GM12878 (cell line): ENCODE measurements around the gene G6PC1. TPM values are rescaled to one million over a fixed set of nuclear protein-coding genes. Genes with fewer than 3 reads are reported as not detected.

ENCODE experiments used
- ATAC-seq: fragments of 200-7000 bp; cut with Tn5 transposase; 3 replicates; pipeline ENCODE4 v1.9.1; 2020; ENCODE audit warnings: mild to moderate bottlenecking, moderate library complexity
- BruUV-seq: library from RNA; stranded (reverse); fragments of 400-500 nt; replicated peaks from 2 replicates; lab custom pipeline; 2021; lab: Mats Ljungman, UMichigan
- CTCF ChIA-PET: fragments of 300-600 bp; sonication (Branson Sonifier 250); formaldehyde crosslinking; extraction: SDS; loops from one replicate; lab custom pipeline; 2021; ENCODE audit warnings: inconsistent platforms; lab: Yijun Ruan, JAX
- POLR2A ChIA-PET: fragments of 350-600 bp; formaldehyde crosslinking; extraction: SDS; loops from one replicate; lab custom pipeline; 2021; ENCODE audit warnings: inconsistent platforms; lab: Charles Lee
- RAD21 ChIA-PET: fragments of 300-600 bp; sonication (Branson Sonifier 250); formaldehyde crosslinking; loops from one replicate; lab custom pipeline; 2023; ENCODE audit warnings: antibody characterized with exemption; ENCODE audit not compliant: unreplicated experiment; lab: Charles Lee
- SMC1A ChIA-PET: fragments of 300-600 bp; sonication (Branson Sonifier 250); formaldehyde crosslinking; loops from one replicate; lab custom pipeline; 2023; ENCODE audit not compliant: unreplicated experiment, uncharacterized antibody; lab: Charles Lee
- DNase-seq: peaks from one replicate; pipeline ENCODE4 v3.0.0-alpha.2; 2011; ENCODE audit warnings: low read depth, low spot score
- FAIRE-seq: peaks from 3 replicates; lab custom pipeline; 2011; peaks lifted over from hg19 to GRCh38; lab: Jason Lieb, UNC
- H2AFZ ChIP-seq: 2 replicates; pipeline ENCODE4 v1.6.0; 2011; ENCODE audit warnings: low read depth, low read length, control low read depth; ENCODE audit not compliant: control insufficient read depth
- H3K27ac ChIP-seq: 2 replicates; pipeline ENCODE4 v1.5.1; 2011; ENCODE audit warnings: control low read depth; ENCODE audit not compliant: control insufficient read depth, insufficient read depth
- H3K27me3 ChIP-seq, 2 experiments: replicated peaks in 1 of 2; 2 replicates each; pipeline versions ENCODE4 v1.6.0 to v1.6.1; 2011; ENCODE audit warnings: low read length in 1 of 2; ENCODE audit not compliant: control insufficient read depth in 2 of 2, insufficient read depth in 2 of 2
- H3K36me3 ChIP-seq, 2 experiments: 2 replicates each; pipeline ENCODE4 v1.5.1; 2011; ENCODE audit warnings: low read length in 1 of 2; ENCODE audit not compliant: control insufficient read depth in 2 of 2, insufficient read depth in 2 of 2
- H3K4me1 ChIP-seq: 2 replicates; pipeline ENCODE4 v1.6.1; 2011; ENCODE audit warnings: mild to moderate bottlenecking, low read length, moderate library complexity, mixed read lengths; ENCODE audit not compliant: control insufficient read depth, insufficient read depth
- H3K4me2 ChIP-seq: 2 replicates; pipeline ENCODE4 v1.6.0; 2011; ENCODE audit warnings: control low read depth; ENCODE audit not compliant: control insufficient read depth, insufficient read depth
- H3K4me3 ChIP-seq: fragments of 200-600 bp; sonication (generic); 2 replicates; pipeline ENCODE4 v1.5.1; 2016
- H3K79me2 ChIP-seq: 2 replicates; pipeline ENCODE4 v1.6.0; 2011; ENCODE audit warnings: low read length; ENCODE audit not compliant: control insufficient read depth, insufficient read depth
- H3K9ac ChIP-seq: 2 replicates; pipeline ENCODE4 v1.8.0; 2011; ENCODE audit warnings: low read length, control low read depth, mixed read lengths; ENCODE audit not compliant: control insufficient read depth, insufficient read depth
- H3K9me3 ChIP-seq: replicated peaks from 3 replicates; pipeline ENCODE4 v1.5.1; 2011; ENCODE audit warnings: mild to moderate bottlenecking, low read length; ENCODE audit not compliant: control insufficient read depth, insufficient read depth
- H4K20me1 ChIP-seq: 2 replicates; pipeline ENCODE4 v1.6.0; 2011; ENCODE audit not compliant: control insufficient read depth, insufficient read depth
- FOS ChIP-seq: IDR thresholded peaks from 3 replicates; pipeline ENCODE4 v1.6.1; 2011; ENCODE audit warnings: borderline replicate concordance; ENCODE audit not compliant: insufficient read length; ENCODE audit errors: extremely low read depth
- IKZF2 ChIP-seq, 2 experiments: fragments of 450-650 bp; IDR thresholded peaks; 2 replicates each; pipeline ENCODE4 v1.6.1; 2017; ENCODE audit warnings: mild to moderate bottlenecking in 2 of 2, moderate library complexity in 2 of 2
- KDM1A ChIP-seq: fragments of 200-600 bp; sonication (generic); IDR thresholded peaks from 2 replicates; pipeline ENCODE4 v1.6.1; 2016; ENCODE audit warnings: borderline replicate concordance
- MXI1 ChIP-seq: fragments of 150-350 bp; IDR thresholded peaks from 2 replicates; pipeline ENCODE4 v1.6.1; 2011; ENCODE audit warnings: low read depth, mild to moderate bottlenecking, inconsistent platforms, low read length, improper control_type of control experiment
- NBN ChIP-seq: fragments of 450-650 bp; IDR thresholded peaks from 2 replicates; pipeline ENCODE4 v1.6.1; 2016
- NFXL1 ChIP-seq: fragments of 450-650 bp; IDR thresholded peaks from 2 replicates; pipeline ENCODE4 v1.6.1; 2017; ENCODE audit warnings: antibody characterized with exemption, mild to moderate bottlenecking, borderline replicate concordance
- NR2C1 ChIP-seq: fragments of 450-650 bp; IDR thresholded peaks from 2 replicates; pipeline ENCODE4 v1.6.1; 2017; ENCODE audit warnings: antibody characterized with exemption, mild to moderate bottlenecking, moderate library complexity
- RAD51 ChIP-seq: fragments of 450-650 bp; IDR thresholded peaks from 2 replicates; pipeline ENCODE4 v1.6.1; 2016; ENCODE audit warnings: moderate library complexity, mild to moderate bottlenecking, inconsistent platforms
- SREBF1 ChIP-seq: IDR thresholded peaks from 2 replicates; pipeline ENCODE4 v1.6.1; 2012; ENCODE audit warnings: mild to moderate bottlenecking, low read length
- SREBF2 ChIP-seq: IDR thresholded peaks from 2 replicates; pipeline ENCODE4 v1.6.1; 2012; ENCODE audit warnings: mild to moderate bottlenecking, low read length
- YBX1 ChIP-seq: fragments of 450-650 bp; IDR thresholded peaks from 2 replicates; pipeline ENCODE4 v1.6.1; 2016; ENCODE audit warnings: antibody characterized with exemption
- WGBS: methylation state at CpG from one replicate; pipeline ENCODE4 v1.1.6; 2016; ENCODE audit warnings: low lambda C conversion rate; ENCODE audit not compliant: insufficient replicate concordance, insufficient coverage; ENCODE audit errors: missing lambda C conversion rate; 5-methylcytosine and 5-hydroxymethylcytosine counted together
- in situ Hi-C: fragments of 300-500 bp; cut with MboI; formaldehyde crosslinking; loops from 9 replicates; pipeline ENCODE4 v1.14.3; 2018; ENCODE audit warnings: mixed read lengths
- intact Hi-C: fragments of 100-400 bp; cut with micrococcal nuclease; formaldehyde crosslinking; loops from one replicate; pipeline ENCODE4 v1.14.2; 2022; ENCODE audit not compliant: unreplicated experiment
- polyA plus RNA-seq, 11 experiments: library from polyadenylated mRNA; depleted of rRNA in 4 of 11; unstranded in 6 of 11; stranded (reverse) in 5 of 11; fragments of >200 nt; fragmentation: Nextera tagmentation in 4 of 11; fragmentation: Illumina TruSeq in 1 of 11; extraction: Ambion mirVana in 4 of 11; extraction: Trizol in 1 of 11; gene quantifications; 1 replicate in 1 of 11; 2 replicates in 10 of 11; pipeline versions ENCODE4 v1.2.1 to v1.2.3, GENCODE V29; 2011 to 2016; ENCODE audit warnings: inconsistent platforms in 2 of 11, missing spikeins in 2 of 11, low read depth in 1 of 11
- total RNA-seq, 4 experiments: library from RNA; depleted of rRNA in 3 of 4; stranded (reverse); fragments of >200 nt in 3 of 4; fragmentation: Illumina TruSeq in 1 of 4; extraction: Trizol in 1 of 4; gene quantifications; 2 replicates each; pipeline versions ENCODE4 v1.2.1 to v1.2.3, GENCODE V29; 2013 to 2021
- TF ChIP-seq, protein P1 (sequence below): fragments of 450-650 bp; IDR thresholded peaks from 2 replicates; pipeline ENCODE4 v1.6.1; 2017; ENCODE audit warnings: mild to moderate bottlenecking, low read depth, inconsistent platforms; ENCODE audit not compliant: poor library complexity, severe bottlenecking
- TF ChIP-seq, protein P2 (sequence below): fragments of 450-650 bp; IDR thresholded peaks from 2 replicates; pipeline ENCODE4 v1.6.1; 2017; ENCODE audit warnings: mild to moderate bottlenecking, moderate library complexity
- TF ChIP-seq, protein P3 (sequence below): IDR thresholded peaks from 2 replicates; pipeline ENCODE4 v1.6.1; 2012; ENCODE audit warnings: improper control_type of control experiment, low read depth, low read length; ENCODE audit not compliant: insufficient replicate concordance

G6PC1 gene
- total and polyA plus RNA-seq, 10 of the 15 experiments (the other 5 are each of a cell fraction or from before 2014, with no cell fraction given) = not detected

DNA sequence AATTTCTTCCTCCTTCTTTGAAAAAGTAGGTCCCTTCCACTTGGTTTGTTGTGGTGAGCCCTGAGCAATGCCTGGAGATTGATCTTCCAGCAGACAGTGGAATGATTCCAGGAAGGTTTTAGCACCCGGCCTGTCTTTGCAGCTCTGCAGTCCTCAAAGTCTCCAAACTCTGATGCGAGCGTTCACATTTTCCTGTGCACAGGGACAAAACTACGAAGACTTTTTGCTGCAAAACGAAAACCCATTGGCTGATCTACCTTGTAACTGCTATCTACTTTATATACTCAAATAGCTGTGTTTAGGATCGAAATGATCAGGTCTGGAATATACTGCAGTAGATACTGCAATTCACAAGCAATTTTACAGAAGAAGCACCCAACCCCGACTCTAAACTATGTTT, 21.7 kb downstream of the G6PC1 start:
- no peak overlapping the region for H3K4me3 ChIP-seq
- H3K9ac ChIP-seq = no peak overlapping the region
- WGBS = 56% methylated on average over 7 of the region's 7 CpGs
- no peaks in the 10 kb centered on the region for H3K9me3 ChIP-seq
- ChIA-PET RAD21 (no interaction called here), POLR2A (no interaction called here), SMC1A (interaction anchor here (0.6 kb wide), 1 partner anchor 417 kb away, joined by 3 read pairs; no protein-coding TSS in a partner anchor), CTCF (interaction anchor here (0.5 kb wide), 1 partner anchor 76 kb away, joined by 3 read pairs; the partner anchor contains the start of gene RPL27)
- intact Hi-C loops = no loop called here
- no peak overlapping the region for H3K27ac ChIP-seq
- no peak for TF ChIP-seq FOS
- no peak for TF ChIP-seq NR2C1
- TF ChIP-seq SREBF2 = no peak
- no peak for TF ChIP-seq IKZF2 (IDR thresholded peaks at IDR 0.05)
- no peak for TF ChIP-seq YBX1
- no peak for TF ChIP-seq NBN
- no peak for TF ChIP-seq RAD51
- TF ChIP-seq NFXL1 = no peak
- TF ChIP-seq, protein P1, sequence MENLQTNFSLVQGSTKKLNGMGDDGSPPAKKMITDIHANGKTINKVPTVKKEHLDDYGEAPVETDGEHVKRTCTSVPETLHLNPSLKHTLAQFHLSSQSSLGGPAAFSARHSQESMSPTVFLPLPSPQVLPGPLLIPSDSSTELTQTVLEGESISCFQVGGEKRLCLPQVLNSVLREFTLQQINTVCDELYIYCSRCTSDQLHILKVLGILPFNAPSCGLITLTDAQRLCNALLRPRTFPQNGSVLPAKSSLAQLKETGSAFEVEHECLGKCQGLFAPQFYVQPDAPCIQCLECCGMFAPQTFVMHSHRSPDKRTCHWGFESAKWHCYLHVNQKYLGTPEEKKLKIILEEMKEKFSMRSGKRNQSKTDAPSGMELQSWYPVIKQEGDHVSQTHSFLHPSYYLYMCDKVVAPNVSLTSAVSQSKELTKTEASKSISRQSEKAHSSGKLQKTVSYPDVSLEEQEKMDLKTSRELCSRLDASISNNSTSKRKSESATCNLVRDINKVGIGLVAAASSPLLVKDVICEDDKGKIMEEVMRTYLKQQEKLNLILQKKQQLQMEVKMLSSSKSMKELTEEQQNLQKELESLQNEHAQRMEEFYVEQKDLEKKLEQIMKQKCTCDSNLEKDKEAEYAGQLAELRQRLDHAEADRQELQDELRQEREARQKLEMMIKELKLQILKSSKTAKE = no peak
- TF ChIP-seq, protein P2, sequence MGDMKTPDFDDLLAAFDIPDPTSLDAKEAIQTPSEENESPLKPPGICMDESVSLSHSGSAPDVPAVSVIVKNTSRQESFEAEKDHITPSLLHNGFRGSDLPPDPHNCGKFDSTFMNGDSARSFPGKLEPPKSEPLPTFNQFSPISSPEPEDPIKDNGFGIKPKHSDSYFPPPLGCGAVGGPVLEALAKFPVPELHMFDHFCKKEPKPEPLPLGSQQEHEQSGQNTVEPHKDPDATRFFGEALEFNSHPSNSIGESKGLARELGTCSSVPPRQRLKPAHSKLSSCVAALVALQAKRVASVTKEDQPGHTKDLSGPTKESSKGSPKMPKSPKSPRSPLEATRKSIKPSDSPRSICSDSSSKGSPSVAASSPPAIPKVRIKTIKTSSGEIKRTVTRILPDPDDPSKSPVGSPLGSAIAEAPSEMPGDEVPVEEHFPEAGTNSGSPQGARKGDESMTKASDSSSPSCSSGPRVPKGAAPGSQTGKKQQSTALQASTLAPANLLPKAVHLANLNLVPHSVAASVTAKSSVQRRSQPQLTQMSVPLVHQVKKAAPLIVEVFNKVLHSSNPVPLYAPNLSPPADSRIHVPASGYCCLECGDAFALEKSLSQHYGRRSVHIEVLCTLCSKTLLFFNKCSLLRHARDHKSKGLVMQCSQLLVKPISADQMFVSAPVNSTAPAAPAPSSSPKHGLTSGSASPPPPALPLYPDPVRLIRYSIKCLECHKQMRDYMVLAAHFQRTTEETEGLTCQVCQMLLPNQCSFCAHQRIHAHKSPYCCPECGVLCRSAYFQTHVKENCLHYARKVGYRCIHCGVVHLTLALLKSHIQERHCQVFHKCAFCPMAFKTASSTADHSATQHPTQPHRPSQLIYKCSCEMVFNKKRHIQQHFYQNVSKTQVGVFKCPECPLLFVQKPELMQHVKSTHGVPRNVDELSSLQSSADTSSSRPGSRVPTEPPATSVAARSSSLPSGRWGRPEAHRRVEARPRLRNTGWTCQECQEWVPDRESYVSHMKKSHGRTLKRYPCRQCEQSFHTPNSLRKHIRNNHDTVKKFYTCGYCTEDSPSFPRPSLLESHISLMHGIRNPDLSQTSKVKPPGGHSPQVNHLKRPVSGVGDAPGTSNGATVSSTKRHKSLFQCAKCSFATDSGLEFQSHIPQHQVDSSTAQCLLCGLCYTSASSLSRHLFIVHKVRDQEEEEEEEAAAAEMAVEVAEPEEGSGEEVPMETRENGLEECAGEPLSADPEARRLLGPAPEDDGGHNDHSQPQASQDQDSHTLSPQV = no peak
- TF ChIP-seq KDM1A = no peak
- TF ChIP-seq, protein P3, sequence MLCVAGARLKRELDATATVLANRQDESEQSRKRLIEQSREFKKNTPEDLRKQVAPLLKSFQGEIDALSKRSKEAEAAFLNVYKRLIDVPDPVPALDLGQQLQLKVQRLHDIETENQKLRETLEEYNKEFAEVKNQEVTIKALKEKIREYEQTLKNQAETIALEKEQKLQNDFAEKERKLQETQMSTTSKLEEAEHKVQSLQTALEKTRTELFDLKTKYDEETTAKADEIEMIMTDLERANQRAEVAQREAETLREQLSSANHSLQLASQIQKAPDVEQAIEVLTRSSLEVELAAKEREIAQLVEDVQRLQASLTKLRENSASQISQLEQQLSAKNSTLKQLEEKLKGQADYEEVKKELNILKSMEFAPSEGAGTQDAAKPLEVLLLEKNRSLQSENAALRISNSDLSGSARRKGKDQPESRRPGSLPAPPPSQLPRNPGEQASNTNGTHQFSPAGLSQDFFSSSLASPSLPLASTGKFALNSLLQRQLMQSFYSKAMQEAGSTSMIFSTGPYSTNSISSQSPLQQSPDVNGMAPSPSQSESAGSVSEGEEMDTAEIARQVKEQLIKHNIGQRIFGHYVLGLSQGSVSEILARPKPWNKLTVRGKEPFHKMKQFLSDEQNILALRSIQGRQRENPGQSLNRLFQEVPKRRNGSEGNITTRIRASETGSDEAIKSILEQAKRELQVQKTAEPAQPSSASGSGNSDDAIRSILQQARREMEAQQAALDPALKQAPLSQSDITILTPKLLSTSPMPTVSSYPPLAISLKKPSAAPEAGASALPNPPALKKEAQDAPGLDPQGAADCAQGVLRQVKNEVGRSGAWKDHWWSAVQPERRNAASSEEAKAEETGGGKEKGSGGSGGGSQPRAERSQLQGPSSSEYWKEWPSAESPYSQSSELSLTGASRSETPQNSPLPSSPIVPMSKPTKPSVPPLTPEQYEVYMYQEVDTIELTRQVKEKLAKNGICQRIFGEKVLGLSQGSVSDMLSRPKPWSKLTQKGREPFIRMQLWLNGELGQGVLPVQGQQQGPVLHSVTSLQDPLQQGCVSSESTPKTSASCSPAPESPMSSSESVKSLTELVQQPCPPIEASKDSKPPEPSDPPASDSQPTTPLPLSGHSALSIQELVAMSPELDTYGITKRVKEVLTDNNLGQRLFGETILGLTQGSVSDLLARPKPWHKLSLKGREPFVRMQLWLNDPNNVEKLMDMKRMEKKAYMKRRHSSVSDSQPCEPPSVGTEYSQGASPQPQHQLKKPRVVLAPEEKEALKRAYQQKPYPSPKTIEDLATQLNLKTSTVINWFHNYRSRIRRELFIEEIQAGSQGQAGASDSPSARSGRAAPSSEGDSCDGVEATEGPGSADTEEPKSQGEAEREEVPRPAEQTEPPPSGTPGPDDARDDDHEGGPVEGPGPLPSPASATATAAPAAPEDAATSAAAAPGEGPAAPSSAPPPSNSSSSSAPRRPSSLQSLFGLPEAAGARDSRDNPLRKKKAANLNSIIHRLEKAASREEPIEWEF = no peak
- TF ChIP-seq SREBF1 = no peak
- TF ChIP-seq MXI1 = no peak
- no peaks in the 10 kb centered on the region for H3K4me1 ChIP-seq
- H4K20me1 ChIP-seq = no peaks in the 10 kb centered on the region
- H3K36me3 ChIP-seq = no peaks in the 10 kb centered on the region
- BruUV-seq = no TSS peak
- no peak for ATAC-seq
- in situ Hi-C loops = no loop called here
- H3K4me2 ChIP-seq = no peak overlapping the region
- no peak for DNase-seq
- FAIRE-seq = no peak
- no peaks in the 10 kb centered on the region; a peak in 1 of 4 replicates for H3K27me3 ChIP-seq
- H3K79me2 ChIP-seq = no peaks in the 10 kb centered on the region
- no peak overlapping the region for H2AFZ ChIP-seq
